BLaER1 treated with 17β-estradiol and CSF1 and Interleukin-3, amounts not matched to agents 10 nM and 100 nM (cell line): Measurements from ENCODE around the gene SDHAF2.
"Not testable (repeated sequence)": the region's sequence is repeated elsewhere in the genome, so short reads cannot be mapped to it uniquely, and the experiment has no call there.

ENCODE experiments used
- H3K27ac ChIP-seq, 11 experiments: shearing (Covaris generic); formaldehyde crosslinking; 2 replicates each; pipeline ENCODE4 v1.8.1; 2022
- H3K27me3 ChIP-seq, 11 experiments: shearing (Covaris generic); formaldehyde crosslinking; 2 replicates each; pipeline ENCODE4 v1.8.1; 2022
- H3K36me3 ChIP-seq, 11 experiments: shearing (Covaris generic); formaldehyde crosslinking; 2 replicates each; pipeline ENCODE4 v1.8.1; 2022
- H3K4me1 ChIP-seq, 10 experiments: shearing (Covaris generic); formaldehyde crosslinking; 2 replicates each; pipeline ENCODE4 v1.8.1; 2022
- H3K4me2 ChIP-seq, 11 experiments: shearing (Covaris generic); formaldehyde crosslinking; 2 replicates each; pipeline ENCODE4 v1.8.1; 2022
- H3K4me3 ChIP-seq, 10 experiments: shearing (Covaris generic); formaldehyde crosslinking; 2 replicates each; pipeline ENCODE4 v1.8.1; 2022
- H3K9ac ChIP-seq, 11 experiments: shearing (Covaris generic); formaldehyde crosslinking; 2 replicates each; pipeline ENCODE4 v1.8.1; 2022
- H3K9me3 ChIP-seq, 11 experiments: shearing (Covaris generic); formaldehyde crosslinking; replicated peaks in 1 of 11; 2 replicates each; pipeline ENCODE4 v1.8.1; 2022
- H4K20me1 ChIP-seq, 11 experiments: shearing (Covaris generic); formaldehyde crosslinking; 2 replicates each; pipeline ENCODE4 v1.8.1; 2022
- Cebpa-rat ChIP-seq, 11 experiments: shearing (Covaris generic); IDR thresholded peaks; 2 replicates each; pipeline ENCODE4 v1.8.1; 2022

Gene SDHAF2

DNA sequence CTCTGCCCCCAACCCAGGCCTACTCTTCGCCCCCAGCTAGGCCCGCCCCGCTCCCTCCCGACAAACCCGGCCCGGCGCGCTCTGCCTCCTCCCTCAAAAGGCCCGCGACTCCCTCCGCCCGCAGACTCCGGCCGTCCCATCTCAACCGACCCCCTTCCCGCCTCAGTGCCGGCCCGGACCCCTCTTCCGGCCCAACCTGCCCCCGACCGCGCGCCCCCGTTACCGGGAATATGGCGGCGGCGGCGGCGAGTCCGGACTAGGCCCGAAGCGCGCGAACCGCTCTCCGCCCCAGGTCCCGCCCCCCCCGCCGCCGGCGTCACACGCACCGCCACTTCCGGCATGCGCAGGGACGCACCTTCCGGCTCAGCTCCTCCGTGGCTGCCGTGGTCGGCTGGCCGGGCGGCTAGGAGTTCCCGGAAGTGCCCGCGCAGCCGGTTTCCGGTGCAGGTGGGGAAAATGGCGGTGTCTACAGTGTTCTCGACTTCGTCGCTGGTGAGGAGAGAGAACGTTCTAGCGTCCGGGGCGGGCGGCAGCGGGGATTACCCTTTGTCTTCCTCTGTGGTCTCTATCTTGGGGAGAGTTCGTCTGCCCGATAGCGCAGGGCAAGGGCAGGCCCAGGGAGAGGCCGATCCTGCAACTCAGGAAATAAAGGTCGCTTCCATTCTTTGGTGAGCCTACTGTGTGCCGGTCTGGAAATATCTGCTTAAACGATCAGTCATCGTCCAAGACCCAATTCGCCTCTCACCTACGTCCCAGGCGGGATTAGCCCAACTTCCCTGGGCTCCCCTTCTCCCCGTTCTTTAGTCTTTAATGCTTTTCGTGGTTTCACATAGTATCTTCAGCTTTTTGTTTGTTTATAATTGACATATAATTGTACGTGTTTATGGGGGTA lies at the start of gene SDHAF2, which contains the start of gene CPSF7:
Gene SDHAF2 (plus strand): TSS at position 434 of the 892 bp plus-strand sequence. CDS start 23 bp downstream, at position 457.
Gene CPSF7 (minus strand): TSS at position 285 of the 892 bp plus-strand sequence. CDS start 740 bp downstream, outside the sequence.
- TF ChIP-seq Cebpa-rat (IDR thresholded peaks at IDR 0.05), result no peak
- peaks cover 49 to 70% (median 59%) of the 10 kb centered on the region in 11 experiments for H3K36me3 ChIP-seq
- H3K9ac ChIP-seq, result peak within 1 kb of the TSS; percentile 94 to 100 (median 99)
- H4K20me1 ChIP-seq, result peaks cover 53 to 84% (median 71%) of the 10 kb centered on the region in 11 experiments; a peak in 21 of 22 replicates
- peak within 1 kb of the TSS; percentile 87 to 95 (median 93) for H3K4me2 ChIP-seq
- H3K27me3 ChIP-seq, result no peaks in the 10 kb centered on the region
- H3K9me3 ChIP-seq, result no peaks in the 10 kb centered on the region
- peaks cover 34 to 61% (median 41%) of the 10 kb centered on the region in 10 experiments for H3K4me1 ChIP-seq
- H3K27ac ChIP-seq, result peak within 1 kb of the TSS; percentile 95 to 100 (median 99)
- H3K4me3 ChIP-seq, result peak within 1 kb of the TSS; percentile 72 to 98 (median 88)

DNA sequence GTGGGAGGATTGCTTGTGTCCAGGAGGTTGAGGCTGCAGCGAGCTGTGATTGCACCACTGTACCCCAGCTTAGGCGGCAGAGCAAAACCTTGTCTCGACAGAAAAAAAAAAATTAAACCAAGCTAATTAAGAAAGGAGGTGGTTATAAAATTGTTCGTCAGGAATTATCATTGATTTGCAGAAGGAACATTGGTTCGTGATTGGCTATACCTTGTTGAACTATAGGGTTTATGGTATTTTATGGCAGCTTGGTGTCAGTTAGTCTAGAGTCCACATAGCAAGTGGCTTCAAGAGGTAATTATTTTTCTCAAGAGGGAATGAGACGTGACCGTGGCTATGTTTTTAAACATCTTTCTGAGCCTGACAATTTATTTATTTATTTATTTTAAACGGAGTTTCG lies 49.0 kb upstream of the SDHAF2 start:
- Histone ChIP-seq H3K4me3 (no peak overlapping the region), H4K20me1 (no peaks in the 10 kb centered on the region), H3K27ac (peak overlapping the region in 3 of 11 experiments; percentile 28 to 56 (median 50); a peak in 5 of 22 replicates), H3K9ac (no peak overlapping the region), H3K4me1 (peaks cover 0 to 74% (median 44%) of the 10 kb centered on the region in 10 experiments; a peak in 16 of 20 replicates), H3K9me3 (no peaks in the 10 kb centered on the region), H3K36me3 (peaks cover 3 to 37% (median 17%) of the 10 kb centered on the region in 11 experiments; a peak in 21 of 22 replicates), H3K4me2 (peak overlapping the region in 1 of 11 experiments; percentile 57; a peak in 1 of 22 replicates), H3K27me3 (no peaks in the 10 kb centered on the region)
- no peak for TF ChIP-seq Cebpa-rat (IDR thresholded peaks at IDR 0.05)

- peak overlapping the region in 1 of 11 experiments; percentile 13; a peak in 1 of 22 replicates for H3K27ac ChIP-seq
- not testable (repeated sequence) for H3K4me3 ChIP-seq, H3K9me3 ChIP-seq, H4K20me1 ChIP-seq, H3K27me3 ChIP-seq
- peaks cover 0 to 59% (median 30%) of the 10 kb centered on the region in 10 experiments; a peak in 16 of 20 replicates for H3K4me1 ChIP-seq
- peak overlapping the region in 1 of 11 experiments; percentile 9; a peak in 1 of 22 replicates for H3K9ac ChIP-seq
- H3K4me2 ChIP-seq, result peak overlapping the region in 3 of 11 experiments; percentile 40 to 42 (median 42); a peak in 5 of 22 replicates
- H3K36me3 ChIP-seq, result peaks cover 0 to 17% (median 7%) of the 10 kb centered on the region in 11 experiments; a peak in 8 of 22 replicates
Measured at GRCh38 chr11:61383859-61384258, 46.1 kb upstream of the SDHAF2 start.

DNA sequence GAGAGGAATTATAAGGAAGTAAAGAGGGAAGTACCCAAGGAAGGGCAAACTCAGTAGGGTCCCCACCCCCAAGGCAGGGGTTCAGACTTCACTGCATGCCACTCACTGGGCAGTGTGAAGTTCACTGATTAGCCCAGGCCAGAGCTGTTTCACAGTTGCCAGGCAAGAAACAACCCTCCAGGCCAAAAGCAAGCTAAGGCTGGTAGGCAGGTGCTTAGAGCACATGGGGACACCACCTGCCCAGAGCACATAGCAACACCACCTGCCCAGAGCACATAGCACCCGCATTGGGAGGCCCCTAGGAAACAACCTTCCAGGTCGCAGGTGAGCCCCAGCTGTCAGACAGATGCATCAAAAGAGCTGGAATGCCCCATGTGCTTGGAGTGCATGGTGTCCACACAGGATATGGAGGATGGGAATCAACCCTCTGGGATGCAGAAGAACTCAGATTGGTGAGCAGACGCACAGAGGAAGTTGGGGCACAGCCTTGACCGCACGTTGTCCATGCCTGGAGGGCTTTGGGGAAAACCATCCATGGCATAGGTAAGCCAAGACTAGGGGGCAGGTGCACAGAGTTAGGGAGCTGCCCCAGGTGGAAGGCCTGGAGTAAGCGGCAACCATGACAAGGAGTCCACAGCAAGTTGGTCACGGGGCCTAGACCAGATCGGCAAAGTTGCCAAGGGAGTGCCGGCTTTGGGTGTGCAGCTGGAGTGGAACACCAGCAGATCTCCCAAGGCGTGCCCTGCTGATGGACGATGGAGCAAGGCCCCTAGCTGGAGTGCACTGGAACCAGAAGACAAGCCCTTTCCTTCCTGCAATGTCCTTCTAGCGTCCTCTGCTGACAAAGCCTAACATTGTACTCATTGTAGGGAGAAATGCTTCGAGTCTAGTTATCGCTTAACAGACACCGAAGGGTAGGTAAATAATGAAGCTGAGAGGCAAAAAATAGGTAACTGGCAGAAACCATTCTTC lies 45.4 kb upstream of the SDHAF2 start:
- H3K27ac ChIP-seq, result 0 out of 22 replicates have a peak overlapping the region, but pooled peaks of 1 of the 11 experiments have one; percentile 13
- H3K27me3 ChIP-seq, result no peaks in the 10 kb centered on the region
- no peak for TF ChIP-seq Cebpa-rat (IDR thresholded peaks at IDR 0.05)
- no peak overlapping the region for H3K4me3 ChIP-seq
- 0 out of 22 replicates have a peak overlapping the region, but pooled peaks of 1 of the 11 experiments have one; percentile 9 for H3K9ac ChIP-seq
- H4K20me1 ChIP-seq, result no peaks in the 10 kb centered on the region
- H3K4me1 ChIP-seq, result peaks cover 0 to 52% (median 23%) of the 10 kb centered on the region in 10 experiments; a peak in 14 of 20 replicates
- peaks cover 0 to 15% (median 7%) of the 10 kb centered on the region in 11 experiments; a peak in 8 of 22 replicates for H3K36me3 ChIP-seq
- peaks cover 0 to 1% (median under 1%) of the 10 kb centered on the region in 11 experiments; a peak in 5 of 22 replicates for H3K9me3 ChIP-seq
- H3K4me2 ChIP-seq, result peak overlapping the region in 4 of 11 experiments; percentile 23 to 42 (median 41); a peak in 6 of 22 replicates

DNA sequence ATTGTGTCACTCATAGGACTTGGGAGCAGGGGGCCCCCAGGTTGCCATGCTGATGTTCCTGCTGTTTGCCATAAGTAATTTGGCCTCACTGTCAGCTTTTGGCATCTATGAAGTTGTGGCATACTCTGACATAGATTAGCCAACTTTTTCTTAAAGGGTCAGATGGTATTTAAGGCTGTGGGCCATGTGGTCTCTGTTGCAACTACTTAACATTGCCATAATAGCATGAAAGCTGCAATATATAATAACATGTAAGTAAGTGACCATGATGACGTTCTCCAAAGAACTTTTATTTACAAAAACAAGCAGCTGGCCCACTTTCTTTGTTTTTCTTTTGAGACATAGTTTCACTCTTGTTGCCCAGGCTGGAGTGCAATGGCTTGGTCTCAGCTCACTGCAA lies 39.8 kb upstream of the SDHAF2 start:
- Histone ChIP-seq H3K36me3 (peaks cover 0 to 8% (median 4%) of the 10 kb centered on the region in 11 experiments; a peak in 6 of 22 replicates), H3K27ac (no peak overlapping the region), H3K9ac (no peak overlapping the region), H3K4me3 (no peak overlapping the region), H3K4me1 (peaks cover 10 to 18% (median 14%) of the 10 kb centered on the region in 10 experiments; a peak in 18 of 20 replicates), H3K27me3 (peaks cover 16 to 32% (median 30%) of the 10 kb centered on the region in 11 experiments), H3K9me3 (peaks cover 0 to 7% (median 5%) of the 10 kb centered on the region in 11 experiments; a peak in 6 of 22 replicates), H3K4me2 (no peak overlapping the region), H4K20me1 (no peaks in the 10 kb centered on the region)
- no peak for TF ChIP-seq Cebpa-rat (IDR thresholded peaks at IDR 0.05)

- peak overlapping the region in 5 of 11 experiments; percentile 18 to 74 (median 67); a peak in 6 of 22 replicates for H3K27ac ChIP-seq
- peak overlapping the region; percentile 45 to 80 (median 67); a peak in 17 of 22 replicates for H3K9ac ChIP-seq
- H3K4me3 ChIP-seq, result peak overlapping the region; percentile 52 to 76 (median 62)
- H3K4me1 ChIP-seq, result peaks cover 10 to 18% (median 16%) of the 10 kb centered on the region in 10 experiments; a peak in 18 of 20 replicates
- peak overlapping the region; percentile 74 to 96 (median 87) for H3K4me2 ChIP-seq
- peaks cover 16 to 33% (median 30%) of the 10 kb centered on the region in 11 experiments for H3K27me3 ChIP-seq
- H4K20me1 ChIP-seq, result no peaks in the 10 kb centered on the region
- peaks cover 0 to 32% (median 4%) of the 10 kb centered on the region in 11 experiments; a peak in 13 of 22 replicates for H3K36me3 ChIP-seq
- TF ChIP-seq Cebpa-rat (IDR thresholded peaks at IDR 0.05), result no peak
- peaks cover 0 to 7% (median 5%) of the 10 kb centered on the region in 11 experiments; a peak in 6 of 22 replicates for H3K9me3 ChIP-seq
Measured at GRCh38 chr11:61392981-61393595, 36.8 kb upstream of the SDHAF2 start.

DNA sequence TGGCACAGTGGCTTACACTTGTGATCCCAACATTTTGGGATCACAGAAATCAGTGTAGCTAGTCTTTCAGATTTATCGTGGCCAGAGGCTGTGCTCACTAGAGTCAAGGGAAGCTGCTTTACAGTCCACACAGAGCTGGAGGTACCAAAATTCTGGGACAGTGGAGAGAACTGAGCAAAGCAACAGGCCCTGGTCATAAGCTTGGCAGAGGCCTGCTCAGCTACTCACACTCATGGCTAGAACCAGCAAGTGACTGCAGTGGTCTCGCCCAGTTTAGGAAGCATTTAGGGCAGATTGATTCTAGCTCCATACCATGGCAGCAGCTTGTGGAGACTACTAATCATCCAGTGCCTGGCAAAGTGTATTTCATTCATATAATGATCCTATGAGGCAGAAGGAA lies 28.8 kb upstream of the SDHAF2 start:
- no peak overlapping the region for H3K4me3 ChIP-seq
- H3K4me2 ChIP-seq, result no peak overlapping the region
- peaks cover 0 to 24% (median 0%) of the 10 kb centered on the region in 10 experiments; a peak in 5 of 20 replicates for H3K4me1 ChIP-seq
- H3K27ac ChIP-seq, result no peak overlapping the region
- H4K20me1 ChIP-seq, result peaks cover 17 to 48% (median 40%) of the 10 kb centered on the region in 11 experiments; a peak in 18 of 22 replicates
- H3K36me3 ChIP-seq, result peaks cover 52 to 81% (median 57%) of the 10 kb centered on the region in 11 experiments
- H3K9me3 ChIP-seq, result no peaks in the 10 kb centered on the region
- no peak for TF ChIP-seq Cebpa-rat (IDR thresholded peaks at IDR 0.05)
- no peak overlapping the region for H3K9ac ChIP-seq
- no peaks in the 10 kb centered on the region for H3K27me3 ChIP-seq
